GM19395 (cell line): Measurements from ENCODE around the gene TMEM135.

ENCODE experiments used
- ATAC-seq: cut with Tn5 transposase; IDR thresholded peaks from one replicate; pipeline ENCODE4 v1.9.1; 2021; ENCODE audit warnings: mild to moderate bottlenecking, moderate library complexity; ENCODE audit not compliant: unreplicated experiment

The TMEM135 gene

DNA sequence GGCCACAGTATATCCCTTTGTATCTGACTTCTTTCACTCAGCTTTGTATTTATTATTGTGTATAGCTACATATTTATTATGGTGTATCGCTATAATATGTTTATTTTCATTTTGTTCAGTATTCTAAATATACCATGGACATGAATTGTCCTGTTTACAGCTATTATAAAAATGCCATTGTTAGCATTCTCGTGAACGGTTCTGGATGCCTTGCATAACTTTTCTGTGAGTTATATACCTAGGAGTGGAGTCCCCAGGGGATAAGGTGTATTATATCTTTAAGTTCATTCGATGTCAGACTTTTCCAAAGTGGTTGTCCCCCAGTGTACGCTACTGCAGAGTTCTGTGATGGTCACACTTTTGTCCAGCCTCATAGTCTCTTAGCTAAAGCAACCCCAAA is 301.7 kb downstream of the TMEM135 start:
- no peak for ATAC-seq

DNA sequence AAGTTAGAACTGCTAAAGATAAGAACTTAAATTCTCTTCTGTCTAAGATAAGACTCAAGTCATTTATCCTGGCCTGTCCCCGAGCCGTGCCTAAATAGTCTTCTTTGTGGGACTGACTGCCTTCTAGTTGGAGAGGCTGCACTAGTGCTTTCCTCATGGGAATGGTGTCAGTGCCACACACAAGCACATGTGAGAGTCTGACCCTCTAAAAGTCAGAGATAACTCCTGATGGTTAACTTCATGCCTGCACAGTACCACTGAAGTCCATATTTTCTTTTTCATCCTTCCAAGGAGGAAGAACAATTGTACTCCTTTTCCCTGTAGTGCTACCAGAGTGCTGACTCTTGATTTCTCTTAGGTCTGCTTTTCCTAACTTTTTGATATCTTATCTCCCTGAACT is 309.7 kb downstream of the TMEM135 start:
- no peak for ATAC-seq

DNA sequence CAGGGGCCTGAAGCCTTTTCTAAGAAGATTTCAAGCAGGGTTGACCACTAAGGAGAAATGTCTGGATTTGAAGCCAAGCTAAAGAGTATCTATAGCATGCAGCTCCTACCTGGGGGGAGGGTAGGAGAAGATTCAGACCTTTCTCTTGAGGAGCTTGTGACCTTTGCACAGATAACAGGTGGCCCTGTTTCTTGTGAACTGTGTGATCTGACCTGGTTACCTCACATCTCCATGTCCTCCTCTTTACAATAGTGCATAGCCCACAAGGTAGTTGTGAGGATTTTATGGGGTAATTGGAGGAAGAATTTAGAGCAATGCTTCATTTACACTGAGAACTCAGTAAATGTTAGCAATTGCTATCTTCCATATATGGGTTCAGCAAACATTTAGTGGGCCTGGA is 310.1 kb downstream of the TMEM135 start:
- ATAC-seq, result no peak

DNA sequence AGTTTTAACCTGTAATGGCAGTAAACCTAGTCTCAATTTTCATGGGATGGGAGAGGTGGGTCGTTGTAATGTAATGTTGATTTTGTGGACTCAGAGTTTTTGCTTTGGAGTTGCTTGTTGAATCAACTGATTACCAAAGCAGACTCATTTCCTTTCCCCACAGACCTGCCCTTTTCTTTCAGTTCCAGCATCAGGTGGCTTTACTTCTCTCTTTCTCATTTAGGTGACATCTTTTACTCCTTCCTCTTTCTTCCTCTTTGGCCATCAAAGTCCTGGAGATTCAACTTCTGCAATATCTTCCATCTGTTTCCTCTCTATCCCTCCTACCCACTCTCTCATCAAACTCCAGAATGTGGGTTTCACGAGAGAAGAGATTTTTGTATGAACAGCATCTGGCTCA is 313.9 kb downstream of the TMEM135 start:
- no peak for ATAC-seq

DNA sequence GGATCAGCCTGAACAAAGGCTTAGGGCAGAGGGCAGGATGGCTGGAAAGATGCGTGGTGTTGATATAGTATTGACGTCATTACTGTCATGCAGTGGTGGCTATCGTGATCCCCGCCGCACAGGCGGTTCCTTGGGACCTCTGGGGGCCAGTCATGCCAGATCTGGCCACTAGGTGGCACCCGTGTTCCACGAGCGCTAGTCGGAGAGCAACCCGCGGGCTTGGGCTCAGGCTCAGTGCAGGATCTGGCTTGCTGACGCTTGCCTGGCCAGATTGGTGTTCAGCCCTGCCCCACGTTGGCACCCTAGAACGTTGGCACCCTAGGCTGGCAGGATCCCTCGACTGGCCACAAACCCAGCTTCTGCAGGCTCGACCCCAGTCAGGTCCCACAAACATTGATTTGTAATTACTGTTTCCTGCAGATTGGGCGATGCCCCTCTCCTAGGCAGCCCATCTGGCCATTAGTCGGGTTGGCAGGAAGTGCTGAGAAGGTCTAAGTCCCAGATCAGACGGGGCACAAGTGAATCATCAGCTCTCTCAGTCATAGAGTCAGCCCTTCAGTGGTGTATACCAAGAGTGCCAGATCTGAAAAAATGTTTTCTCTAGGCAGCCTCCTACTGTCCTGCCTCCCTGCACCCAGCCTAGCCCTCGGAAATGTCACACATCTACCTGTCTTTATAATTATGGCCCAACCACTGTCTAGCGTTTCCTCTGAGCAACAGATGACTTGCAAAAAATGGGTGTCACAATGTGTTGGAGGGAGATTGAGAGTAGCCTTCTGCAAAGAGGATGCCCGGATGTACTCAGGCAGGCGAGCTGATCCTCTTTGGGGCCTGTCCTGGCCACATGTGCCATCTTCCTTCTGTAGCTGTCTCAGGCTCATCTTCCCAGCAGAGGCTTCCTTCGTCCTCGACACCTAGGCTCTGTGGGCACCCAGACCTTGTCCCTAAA is 315.3 kb downstream of the TMEM135 start:
- peak; percentile 98 for ATAC-seq

DNA sequence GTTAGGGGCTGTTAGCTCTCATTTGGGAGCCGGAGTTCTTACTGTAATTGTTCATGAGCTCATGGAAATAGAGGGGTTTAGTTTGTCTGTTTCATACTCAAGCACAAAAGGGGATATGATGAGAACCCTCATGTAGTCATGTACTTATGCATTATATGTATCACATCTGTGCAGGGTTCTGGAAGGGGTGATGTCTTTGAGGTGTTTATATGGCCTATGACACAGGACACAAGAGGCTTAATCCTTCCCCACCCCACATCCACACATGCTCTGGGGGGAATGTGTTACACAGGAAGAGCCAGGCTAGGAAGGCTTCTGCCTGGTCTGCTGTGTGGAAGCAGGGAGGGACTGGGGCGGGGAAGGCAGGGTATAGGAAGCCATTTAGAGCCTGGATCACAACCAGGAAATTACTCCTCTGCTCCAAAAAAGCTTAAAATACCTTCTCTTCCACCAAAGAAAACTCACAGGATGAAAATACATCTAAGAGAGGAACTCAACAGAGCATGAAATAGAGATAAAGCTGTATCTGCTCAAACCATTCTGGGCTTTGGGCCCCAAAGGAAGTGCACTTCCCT is 316.1 kb downstream of the TMEM135 start:
- no peak for ATAC-seq

DNA sequence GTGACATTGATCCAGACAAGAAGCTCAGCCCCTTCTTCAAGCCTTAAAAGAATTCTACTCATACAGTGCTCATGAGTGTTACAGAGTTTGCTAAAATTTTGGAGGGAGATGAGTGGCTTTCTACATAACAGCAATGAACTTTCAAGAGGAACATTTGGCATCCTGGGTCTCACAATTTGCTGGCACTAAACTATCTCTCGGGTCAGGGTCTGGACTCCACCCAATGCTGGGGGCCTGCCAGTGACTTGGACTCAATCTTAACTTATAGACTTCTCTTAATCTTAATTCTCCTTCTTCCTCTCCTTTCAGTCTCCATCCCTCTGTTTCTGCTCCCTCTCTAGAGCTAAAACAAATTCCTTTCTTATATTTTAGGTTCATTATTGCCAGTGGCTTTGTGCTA is 317.9 kb downstream of the TMEM135 start:
- ATAC-seq, result no peak

DNA sequence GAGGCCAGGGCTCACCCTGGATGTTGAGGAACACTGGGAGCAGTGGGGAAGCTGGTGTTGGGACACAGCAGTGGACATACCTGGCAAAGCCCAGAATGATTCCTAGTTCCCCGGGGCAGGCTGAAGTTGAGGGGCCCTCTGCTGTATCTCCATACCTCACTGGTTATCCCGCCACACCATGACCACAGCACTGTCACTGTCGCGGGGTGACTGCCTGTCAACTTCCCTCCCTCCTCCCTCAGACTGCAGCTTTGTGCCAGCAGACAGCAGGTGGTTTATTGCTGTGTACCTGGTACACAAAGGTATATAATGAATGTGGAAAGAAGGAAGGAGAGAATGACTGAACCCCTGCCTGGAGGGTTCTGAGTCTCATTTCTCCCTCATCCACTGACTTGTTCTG is 318.7 kb downstream of the TMEM135 start:
- ATAC-seq, result no peak

DNA sequence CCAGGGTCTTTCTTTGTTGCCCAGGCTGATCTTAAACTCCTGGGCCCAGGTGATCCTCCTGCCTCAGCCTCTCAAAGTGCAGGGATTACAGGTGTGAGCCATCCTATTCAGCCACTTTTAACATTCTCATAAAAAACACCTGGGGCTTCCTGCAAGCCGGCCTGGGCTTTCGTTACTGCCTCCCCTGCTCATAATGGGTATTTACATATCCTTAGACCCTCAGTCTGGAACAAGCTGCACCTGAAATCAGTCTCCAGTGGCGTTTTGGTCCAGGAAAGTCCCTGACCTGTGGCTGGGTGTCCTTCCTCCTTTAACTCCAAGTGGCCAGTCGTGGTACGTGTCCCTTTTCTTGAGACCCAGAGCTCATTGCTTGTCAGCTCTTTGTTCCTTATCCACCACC is 320.7 kb downstream of the TMEM135 start:
- ATAC-seq, result no peak

DNA sequence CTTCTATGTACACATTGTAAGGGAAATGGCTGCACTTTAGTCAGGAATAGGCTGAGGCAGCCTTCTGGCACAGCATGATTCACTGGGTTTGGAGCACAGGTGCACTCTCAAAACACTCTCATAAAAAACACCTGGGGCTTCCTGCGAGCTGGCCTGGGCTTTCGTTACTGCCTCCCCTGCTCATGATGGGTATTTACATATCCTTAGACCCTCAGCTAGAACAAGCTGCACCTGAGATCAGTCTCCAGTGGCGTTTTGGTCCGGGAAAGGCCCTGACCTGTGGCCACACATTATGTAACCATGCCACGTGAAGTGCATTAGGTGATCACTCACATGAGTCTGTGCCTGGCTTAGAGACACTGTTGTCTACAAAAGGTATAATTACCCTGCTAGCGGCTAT is 321.7 kb downstream of the TMEM135 start:
- ATAC-seq, result no peak

DNA sequence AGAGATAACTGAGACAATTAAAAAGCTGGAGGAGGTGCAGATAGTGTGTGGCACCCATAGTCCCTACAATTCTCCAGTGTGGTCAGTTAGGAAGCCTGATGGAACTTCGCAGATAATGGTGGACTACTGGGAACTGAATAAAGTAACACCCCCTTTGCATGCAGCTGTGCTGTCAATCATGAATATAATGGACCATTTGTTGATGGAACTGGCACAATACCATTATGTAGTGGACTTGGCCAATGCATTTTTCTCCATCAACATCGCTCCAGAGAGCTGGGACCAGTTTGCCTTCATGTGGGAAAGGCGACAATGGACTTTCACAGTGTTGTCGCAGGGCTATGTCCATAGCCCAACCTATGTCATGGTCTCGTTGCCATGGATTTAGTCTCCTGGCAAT is 324.2 kb downstream of the TMEM135 start:
- no peak for ATAC-seq

DNA sequence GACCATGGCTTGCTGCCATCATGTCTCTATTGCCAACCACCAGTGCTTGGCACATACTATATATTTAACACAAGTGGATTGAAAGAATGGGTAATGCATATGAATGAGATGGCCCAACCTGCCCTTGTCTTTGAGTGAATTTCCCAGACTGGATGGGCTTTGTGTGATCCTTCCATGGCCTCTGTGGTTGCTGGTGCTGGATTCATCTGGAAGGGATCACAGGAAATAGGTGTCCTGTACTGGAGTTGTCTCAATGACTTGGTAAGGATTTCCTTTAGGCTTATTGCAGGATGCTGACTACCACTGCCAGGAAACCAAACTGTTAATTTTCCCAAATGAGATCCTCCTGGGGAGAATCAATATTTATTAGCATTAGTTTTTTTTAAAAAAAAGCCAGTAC is 328.6 kb downstream of the TMEM135 start:
- ATAC-seq, result no peak

DNA sequence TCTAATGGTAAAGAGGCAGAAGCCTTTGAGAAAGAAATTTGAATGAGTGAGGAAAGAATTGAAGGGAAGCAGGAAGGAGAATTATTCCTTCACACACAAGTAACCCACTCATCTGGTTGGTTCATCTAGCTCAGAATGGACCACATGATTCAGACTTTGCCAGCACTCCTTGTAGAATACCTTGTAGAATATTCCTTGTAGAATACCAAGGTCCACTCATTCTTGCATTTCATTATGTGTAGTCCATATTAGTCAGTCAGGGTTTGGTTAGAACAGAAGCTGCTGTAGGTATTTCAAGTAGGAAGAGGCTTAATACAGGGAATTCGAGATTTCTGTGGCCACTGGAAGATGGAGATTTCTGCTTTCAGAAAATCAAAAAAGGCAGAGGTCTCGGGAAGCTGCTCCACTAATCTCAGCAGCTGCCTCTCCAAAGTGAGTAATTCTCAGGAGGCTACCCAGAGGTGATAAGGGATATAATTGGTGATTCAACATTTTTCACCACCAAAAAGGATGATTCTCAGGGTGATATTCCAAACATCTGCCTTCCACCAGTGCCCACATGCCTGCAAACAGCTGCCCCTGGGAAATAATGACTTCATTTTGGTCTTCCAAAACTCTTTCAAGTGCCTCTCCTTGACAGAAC is 329.1 kb downstream of the TMEM135 start:
- ATAC-seq, result no peak

DNA sequence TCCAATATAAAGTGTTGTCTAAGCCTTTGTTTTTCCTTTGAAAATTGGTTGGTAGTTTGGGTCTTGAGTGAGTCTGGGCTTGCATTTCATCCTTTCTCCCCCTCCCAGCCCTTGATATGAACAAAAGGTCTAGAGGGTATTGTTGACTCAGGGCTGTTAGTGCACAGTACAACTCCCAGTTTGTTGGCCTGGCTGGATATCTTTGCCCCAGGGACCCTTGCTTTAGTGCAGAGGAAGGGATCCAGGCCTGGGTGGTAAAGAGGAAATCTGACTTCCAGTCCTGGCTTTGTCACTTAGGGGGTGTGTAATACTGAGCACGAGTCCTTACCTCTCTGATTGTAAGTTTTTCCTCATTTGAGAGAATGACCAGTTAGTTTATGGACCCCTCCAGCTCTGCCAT is 330.4 kb downstream of the TMEM135 start:
- no peak for ATAC-seq

DNA sequence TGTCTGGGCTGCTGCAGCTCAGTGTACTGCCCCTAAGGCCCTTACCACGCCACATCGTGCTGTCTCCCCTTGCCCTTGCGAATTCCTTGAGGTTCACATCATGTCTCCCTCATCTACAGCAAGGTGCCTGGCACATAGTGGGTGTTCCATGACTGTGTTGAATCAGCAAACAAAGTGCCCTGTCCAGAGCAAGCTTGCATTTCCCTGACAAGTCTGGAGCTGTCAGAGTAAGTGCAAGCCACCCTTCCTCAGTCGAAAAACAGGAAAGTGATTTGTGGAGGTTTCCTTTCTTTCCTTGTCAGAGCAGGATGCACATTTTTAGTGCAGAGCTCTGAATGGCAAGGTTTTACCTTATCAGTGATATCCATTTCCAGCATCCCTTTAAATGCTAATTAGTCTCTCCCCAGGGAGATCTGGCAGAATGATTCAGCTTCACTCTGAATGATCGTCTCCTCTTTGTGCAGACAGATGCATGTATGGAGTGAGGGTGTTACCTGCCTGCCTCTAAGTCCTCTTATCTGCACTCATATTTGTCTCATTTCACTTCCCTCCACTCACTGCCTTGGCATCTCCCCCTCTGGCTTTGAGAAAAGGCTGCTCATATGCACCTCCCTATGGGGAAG is 331.2 kb downstream of the TMEM135 start:
- ATAC-seq, result no peak

DNA sequence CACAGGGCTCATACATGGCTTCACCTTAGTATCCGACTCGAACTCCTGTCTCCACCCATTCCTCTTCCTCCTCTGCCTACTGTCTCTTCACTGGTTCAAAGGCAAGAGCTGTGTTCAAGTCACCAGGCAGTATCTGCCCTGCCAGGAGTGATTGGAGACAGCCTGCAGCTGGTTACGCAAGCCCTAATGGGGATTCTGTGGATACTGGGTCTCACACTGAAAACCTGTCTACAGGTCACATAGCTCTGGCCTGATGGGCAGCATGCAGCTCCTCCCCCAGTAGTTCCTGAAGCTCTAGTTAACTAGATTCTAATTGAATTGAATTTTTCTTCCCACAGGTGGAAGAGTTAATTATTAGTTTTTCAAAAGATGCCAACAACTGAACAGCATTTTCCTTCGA is 332.2 kb downstream of the TMEM135 start:
- no peak for ATAC-seq

DNA sequence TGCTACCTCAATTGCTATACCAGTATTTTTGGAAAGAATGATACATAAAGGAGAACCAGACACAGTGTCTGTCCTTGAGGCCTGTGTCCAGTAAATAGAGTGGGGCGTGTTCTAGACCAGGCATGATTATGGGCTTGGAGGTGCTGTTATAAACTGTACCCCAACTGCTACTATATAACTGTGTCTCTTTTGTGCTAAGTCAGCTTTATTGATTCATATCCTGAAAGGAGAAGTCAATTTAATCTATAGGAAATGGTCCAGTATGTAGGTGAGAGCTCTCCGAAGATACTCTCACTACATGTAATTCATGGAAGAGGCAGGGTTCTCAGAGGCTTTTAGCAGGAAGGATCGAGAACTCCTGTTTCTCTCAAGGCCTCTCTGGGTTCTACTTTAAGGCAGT is 334.3 kb downstream of the TMEM135 start:
- no peak for ATAC-seq
